ENCODE measurements around the gene ADAM8.
"Not testable (repeated sequence)": the region's sequence is repeated elsewhere in the genome, so short reads cannot be mapped to it uniquely, and the experiment has no call there.

ADAM8 gene

DNA sequence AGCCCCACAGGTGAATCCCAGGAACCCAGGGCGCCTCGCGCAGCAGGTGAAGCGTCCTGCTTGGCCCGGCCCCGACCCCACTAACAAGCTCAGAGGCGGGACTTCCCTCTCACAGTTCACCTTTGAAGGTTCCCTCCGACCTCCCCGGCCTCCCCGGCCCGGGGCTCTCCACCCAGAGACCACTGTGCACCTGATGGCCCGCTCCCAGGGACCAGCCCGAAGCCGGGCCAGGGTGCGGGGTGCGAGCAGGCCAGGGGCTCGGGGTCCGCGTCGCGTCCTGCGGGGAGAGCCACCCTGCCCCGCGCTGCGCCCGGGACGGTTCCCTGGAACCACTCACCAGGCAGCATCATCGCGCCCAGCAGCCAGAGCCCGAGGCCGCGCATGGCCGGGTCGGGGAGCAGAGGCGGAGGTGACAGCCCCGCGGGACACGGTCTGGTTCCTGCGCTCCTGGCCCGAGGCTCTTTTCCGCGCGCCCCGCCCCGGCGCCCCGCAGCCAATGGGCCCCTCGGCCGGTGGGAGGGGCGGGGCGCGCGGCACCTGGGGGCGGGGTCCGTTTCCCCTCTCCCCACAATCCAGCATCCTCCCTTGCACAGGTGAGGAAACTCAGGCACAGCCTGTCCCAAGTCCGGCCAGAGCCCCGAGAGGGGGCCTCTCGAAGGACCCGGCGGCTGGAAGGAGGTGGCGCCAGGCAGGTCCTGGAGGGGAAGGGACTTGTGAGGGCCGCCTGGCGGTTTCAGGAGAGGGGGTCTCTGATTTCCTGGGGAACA lies at the start of gene ADAM8:
ADAM8 (minus strand) TSS at position 434 of the 767 bp plus-strand sequence; CDS start at position 383, 51 bp downstream.
- peak; percentile 61 for DNase-seq

DNA sequence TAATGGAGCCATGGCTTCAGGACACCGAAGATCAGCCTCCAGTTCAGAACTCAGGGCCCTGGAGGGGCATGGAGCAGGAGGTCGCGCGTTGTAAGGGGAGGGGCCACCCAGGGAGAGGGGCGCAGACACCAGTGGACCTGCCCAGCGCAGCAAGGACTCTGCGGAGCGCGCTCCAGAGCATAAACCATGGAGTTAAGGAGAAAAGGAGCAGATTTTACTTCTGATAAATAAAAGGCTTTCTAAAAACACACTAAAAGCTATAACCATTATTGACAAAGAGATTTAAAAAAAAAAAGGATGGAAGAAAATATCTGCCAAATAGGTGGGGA lies 49.5 kb upstream of the ADAM8 start:
- no peak for DNase-seq

DNA sequence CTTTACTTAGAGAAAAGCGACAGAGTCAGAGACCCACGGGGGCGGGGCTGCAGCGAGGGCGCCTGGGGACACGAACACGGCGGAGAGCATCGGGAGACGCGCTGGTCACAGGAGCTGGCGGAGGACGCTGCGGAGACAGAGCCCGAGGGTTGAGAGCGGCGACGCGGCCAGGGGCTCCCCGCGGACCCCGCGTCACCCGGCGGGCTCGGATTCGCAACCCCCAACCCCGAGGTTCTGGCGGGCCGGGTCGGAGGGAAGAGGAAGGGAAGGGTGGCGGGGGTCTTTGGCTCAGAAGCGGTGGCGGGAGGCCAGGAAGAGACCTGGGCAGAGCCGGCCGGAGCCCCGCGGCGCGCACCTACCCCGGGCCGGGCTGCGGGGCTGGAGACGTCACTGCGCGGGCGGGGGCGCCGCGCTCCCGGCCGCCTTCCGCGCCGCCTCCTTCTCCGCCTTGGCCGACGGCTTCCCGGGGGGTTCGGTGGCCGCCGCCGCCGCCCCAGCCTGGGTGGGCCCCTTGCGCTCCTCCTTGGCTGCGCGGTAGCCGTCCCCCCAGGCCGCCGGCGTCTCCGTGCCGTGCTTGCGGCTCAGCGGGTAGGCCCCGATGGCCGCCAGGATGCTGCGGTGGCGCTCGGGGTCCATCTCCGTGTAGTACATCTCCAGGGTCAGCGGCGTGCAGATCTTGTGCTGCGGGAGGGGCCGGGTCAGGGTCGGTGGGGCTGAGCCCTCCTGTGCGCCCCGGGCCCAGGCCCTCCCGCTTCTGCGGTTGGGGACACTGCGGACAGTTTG lies 49.0 kb upstream of the ADAM8 start:
- no peak for DNase-seq

DNA sequence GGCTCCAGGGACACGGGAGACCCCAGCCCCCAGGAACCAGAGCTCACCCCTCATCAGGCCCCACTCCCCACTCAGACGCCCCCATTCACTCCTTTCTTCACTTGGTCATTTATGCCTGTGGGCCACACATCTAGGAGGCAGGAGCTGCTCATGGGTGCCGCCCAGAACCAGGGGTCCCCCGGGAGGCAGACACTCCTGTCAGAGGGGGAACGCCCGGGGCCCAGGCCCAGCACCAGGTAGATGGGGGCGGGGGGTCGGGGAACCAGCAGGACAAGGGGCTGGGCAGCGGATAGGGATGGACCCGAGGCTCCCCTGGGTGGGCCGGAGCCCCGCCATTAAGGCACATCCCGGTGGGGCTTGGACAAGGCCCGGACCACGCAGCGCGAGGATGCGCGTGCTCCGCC lies 48.2 kb upstream of the ADAM8 start:
- DNase-seq, result no peak

DNA sequence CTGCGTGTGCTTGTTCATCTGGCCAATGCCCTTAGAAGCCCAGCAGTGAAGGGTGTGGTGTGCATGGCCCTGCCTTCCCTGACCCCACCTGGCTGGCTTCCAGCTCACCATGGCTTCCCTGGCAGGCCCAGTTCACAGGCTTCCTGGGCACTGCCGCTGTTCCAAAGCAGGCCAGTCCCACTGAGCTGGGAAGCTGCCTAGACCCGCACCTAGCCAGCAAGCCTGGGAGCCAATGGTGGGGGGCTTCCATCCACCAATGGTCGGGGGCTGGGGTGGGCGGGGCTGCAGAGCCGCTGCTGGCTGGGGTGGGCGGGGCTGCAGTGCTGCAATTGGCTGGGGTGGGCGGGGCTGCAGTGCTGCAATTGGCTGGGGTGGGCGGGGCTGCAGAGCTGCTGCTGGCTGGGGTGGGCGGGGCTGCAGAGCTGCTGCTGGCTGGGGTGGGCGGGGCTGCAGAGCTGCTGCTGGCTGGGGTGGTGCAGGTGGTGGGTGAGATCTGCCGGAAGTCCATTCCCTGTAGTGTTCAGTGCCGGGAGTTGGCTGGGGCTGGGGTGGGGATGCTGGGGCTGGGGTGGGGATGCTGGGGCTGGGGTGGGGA lies 47.6 kb upstream of the ADAM8 start:
- peak; percentile 65 for DNase-seq

DNA sequence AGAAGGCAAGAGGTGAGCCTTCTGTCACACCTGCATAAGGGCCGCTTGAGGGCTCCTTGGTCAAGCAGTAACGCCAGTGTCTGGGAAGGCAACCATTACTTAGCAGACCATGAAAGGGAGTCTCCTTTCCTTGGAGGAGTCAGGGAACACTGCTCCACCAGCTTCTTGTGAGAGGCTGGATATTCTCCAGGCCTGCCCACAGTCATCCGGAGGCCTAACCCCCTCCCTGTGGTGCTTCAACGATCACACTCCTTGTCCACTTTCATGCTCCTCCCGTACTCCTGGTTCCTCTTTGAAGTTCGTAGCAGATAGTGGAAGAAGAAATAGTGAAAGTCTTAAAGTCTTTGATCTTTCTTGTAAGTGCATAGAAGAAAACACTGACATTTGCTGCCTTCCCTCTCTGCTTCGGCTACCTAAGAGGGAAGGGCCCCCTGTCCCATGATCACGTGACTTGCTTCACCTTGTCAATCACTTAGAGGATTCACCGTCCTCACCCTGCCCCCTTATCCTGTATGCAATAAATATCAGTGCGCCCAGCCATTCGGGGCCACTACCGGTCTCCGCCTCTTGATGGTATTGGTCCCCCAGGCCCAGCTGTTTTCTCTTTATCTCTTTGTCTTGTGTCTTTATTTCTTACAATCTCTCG lies 45.5 kb upstream of the ADAM8 start:
- DNase-seq, result not testable (repeated sequence)

DNA sequence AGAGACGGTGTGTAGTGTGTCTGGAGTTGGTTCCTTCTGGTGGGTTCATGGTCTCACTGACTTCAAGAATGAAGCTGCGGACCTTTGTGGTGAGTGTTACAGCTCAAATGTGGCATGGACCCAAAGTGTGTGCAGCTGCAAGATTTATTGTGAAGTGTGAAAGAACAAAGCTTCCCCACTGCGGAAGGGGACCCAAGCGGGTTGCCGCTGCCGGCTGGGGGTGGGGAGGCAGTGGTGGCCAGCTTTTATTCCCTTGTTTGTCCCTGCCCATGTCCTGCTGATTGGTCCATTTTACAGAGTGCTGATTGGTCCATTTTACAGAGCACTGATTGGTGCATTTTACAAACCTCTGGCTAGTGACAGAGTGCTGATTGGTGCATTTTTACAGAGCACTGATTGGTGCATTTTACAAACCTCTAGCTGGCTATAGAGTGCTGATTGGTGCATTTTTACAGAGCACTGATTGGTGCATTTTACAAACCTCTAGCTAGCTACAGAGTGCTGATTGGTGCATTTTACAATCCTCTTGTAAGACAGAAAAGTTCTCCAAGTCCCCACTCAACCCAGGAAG lies 44.3 kb upstream of the ADAM8 start:
- not testable (repeated sequence) for DNase-seq

DNA sequence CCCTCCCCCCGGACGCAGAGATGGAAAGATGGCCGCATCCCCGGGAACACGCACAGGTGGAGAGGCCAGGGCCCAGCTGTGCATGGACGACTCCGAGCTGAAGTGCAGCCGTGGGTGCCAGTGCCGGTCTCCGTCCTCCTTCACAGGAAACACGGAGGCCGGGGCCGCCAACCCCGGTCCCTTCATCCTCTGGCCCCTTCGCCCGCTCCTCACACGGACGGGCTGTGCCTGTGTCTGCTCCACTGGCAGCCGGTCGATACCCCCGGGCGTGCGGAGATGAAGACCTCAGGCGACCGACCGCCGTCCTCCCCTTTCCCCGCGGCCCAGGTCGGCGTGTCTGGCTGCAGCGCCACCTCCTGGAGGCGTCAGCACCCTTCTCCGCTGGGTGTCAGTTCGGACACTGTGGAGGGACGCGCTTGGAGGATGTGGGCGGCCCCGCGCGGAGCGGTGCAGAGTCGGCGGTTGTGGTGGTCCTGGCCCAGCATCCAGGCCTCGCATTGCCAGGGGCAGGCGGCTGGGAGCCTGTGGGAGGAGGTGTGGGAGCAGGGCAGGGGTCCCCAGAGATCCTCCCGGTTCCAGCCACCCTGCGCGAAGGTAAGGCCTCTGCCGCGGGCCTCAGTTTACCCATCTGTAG lies 41.9 kb upstream of the ADAM8 start:
- DNase-seq, result peak; percentile 61

DNA sequence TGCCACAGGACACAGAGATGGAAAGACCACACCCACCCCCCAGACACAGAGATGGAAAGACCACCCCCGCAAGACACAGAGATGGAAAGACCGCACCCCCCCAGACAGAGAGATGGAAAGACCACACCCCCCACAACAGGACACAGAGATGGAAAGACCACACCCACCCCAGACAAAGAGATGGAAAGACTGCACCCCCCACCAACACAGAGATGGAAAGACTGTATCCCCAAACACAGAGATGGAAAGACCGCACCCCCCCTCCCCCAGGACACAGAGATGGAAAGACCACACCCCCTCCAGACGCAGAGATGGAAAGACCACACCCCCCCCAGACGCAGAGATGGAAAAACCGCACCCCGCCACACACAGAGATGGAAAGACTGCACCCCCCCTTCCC lies 40.1 kb upstream of the ADAM8 start:
- no peak for DNase-seq

DNA sequence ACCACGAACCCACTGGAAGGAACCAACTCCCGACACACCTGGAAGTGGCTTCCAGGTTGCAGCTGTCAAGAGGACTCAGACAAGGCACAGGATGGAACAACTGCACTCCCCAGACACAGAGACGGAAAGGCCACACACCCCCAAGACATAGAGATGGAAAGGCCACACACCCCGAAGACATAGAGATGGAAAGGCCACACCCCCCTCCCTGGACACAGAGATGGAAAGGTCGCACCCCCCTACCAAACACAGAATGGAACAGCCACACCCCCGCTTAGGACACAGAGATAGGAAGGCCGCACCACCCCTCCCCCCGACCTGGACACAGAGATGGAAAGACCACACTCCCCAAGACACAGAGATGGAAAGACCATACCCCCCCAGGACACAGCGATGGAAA lies 39.6 kb upstream of the ADAM8 start:
- DNase-seq, result no peak

DNA sequence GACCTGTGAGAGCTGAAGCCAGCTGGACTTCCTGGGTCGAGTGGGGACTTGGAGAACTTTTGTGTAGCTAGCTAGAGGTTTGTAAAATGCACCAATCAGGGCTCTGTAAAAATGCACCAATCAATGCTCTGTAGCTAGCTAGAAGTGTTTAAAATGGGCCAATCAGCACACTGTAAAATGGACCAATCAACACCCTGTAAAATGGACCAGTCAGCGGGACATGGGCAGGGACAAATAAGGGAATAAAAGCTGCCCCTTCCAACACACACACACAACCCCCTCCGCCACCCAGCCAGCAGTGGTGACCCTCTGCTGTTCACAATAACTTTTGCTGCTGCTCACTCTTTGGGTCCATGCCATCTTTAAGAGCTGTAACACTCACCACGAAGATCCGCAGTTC lies 39.2 kb upstream of the ADAM8 start:
- no peak for DNase-seq

DNA sequence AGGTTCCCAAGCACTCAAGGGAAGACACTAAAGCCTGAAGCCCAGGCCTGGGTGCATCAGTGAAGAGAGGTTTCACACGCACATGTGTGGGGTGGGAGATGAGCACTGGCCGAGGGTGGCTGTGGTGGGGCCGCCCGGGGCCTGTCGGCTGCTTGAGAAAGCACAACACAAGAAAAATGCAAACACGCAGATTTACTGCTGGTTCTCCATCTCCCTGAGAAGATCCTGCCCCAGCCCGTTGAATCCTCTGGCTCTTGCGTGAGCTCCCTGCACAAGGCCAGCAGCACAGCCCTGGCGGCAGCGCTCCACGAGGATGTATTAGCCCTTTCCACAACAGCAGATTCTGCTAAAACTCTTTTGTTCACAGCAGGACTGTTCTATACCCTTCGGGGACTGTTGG lies 38.2 kb upstream of the ADAM8 start:
- no peak for DNase-seq

DNA sequence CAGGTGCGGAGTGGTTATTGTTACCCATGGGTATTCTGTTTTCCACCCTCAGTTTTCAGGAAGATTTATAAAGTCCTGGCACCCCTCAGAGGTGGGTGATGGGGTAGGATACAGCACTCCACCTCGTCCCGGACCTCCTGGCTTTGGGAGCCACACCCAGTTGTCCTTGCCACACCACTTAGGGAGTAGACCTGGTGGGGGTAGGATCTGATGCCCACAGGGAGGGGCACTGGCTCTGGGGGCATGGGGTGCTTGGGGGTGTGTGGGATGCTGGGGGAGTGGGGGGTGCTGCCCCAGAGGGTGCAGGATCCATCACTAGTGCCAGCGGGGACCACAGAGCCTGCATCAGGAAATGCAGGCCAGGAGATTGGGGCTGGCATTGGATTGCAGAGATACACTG lies 36.5 kb upstream of the ADAM8 start:
- no peak for DNase-seq

DNA sequence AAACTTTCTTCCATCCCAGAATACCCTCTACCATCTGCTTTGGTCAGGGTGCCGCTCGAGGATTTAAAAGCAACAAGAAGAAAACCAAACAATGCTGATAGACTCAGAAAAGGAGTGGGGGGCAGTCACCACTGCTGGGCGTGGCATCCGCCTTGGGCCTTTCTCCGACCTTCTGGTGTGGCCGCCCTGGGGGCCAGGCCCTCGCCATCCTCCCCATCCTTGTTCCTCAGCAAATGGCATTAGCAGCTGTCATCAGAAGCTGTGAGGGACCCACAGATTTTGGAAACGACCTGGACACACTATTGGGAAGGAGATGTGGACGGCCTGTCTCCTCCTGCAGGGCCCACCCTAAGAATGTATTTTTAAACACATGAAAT lies 36.1 kb upstream of the ADAM8 start:
- no peak for DNase-seq

DNA sequence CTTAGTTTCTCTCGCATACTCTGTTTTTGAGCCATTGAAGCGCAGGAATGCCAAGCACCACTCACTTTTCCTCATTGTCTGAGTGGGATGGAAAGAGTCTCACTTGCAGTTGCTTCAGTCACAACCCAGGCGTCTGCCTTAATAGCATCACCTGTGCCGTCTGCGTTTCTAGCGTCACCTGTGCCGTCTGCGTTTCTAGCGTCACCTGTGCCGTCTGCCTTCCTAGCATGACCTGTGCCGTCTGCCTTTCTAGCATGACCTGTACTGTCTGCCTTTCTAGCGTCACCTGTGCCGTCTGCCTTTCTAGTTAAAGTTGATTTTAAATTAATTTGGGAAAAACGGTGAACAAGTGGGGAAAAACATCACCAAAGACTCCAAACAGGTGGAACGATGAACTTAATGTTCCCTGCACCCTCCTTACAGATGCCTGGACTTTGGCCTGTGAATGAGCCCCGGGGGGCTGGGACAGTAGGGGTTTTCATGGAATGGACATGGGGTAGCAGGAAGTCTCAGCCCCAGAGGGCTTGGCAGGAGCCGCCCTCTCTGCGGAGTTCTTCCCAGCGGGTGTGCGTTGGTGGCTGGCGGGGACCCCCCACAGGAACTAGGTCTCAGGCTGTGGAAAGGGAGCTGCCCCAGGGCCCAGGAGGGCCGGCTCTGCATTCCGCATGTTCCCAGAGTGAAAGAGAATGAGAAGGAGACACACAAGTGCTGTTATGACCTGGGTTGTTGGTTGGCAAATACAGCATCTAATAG lies 35.5 kb upstream of the ADAM8 start:
- no peak for DNase-seq

DNA sequence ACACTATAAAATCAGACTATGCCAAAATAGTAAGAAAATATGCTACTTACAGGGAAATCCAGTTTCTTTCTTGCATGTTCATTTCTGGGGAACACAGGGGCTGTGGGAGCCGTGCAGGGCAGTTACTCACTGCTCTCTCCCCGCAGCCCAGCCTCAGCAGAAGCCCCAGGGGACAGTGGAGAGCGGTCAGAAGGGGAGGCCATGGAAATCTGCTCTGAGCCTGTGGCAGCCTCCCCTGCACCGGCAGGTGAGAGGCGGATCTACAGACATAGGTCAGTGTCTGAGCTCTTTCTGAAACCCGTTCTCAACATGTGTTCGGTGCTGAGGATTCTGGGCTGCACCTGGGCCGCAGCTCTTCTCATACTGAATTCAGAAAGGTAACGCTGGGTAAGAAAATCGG lies 34.9 kb upstream of the ADAM8 start:
- DNase-seq, result no peak

DNA sequence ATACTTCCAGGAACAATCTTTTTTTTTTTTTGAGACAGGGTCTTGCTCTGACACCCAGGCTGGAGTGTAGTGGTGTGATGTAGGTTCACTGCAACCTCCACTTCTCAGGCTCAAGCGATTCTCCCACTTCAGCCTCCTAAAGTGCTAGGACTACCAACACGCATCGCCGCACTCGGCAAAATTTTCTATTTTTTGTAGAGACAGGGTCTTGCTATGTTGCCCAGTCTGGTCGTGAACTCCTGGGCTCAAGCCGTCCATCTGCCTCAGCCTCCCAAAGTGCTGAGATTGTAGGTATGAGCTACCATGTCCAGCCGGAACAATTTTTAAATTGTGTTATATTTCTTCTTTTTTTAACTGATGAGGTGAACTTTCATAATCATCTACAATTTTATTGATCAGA lies 34.1 kb upstream of the ADAM8 start:
- no peak for DNase-seq

DNA sequence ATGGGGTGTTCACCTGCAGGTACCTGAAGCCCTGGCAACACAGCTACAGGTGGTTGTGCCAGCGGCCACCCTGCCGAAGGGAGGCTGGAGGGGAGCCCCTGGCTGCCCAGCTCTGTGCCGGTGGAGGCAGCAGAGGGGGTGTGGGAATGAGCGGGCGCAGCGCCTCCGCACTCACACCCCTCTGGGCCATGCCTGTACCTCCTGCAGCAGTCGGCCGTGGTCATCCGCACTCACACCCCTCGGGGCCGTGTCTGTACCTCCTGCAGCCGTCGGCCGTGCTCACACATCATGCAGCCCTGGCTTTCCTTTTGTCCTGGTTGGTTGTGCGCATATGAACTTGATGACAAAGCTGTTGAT lies 33.7 kb upstream of the ADAM8 start:
- DNase-seq, result no peak

DNA sequence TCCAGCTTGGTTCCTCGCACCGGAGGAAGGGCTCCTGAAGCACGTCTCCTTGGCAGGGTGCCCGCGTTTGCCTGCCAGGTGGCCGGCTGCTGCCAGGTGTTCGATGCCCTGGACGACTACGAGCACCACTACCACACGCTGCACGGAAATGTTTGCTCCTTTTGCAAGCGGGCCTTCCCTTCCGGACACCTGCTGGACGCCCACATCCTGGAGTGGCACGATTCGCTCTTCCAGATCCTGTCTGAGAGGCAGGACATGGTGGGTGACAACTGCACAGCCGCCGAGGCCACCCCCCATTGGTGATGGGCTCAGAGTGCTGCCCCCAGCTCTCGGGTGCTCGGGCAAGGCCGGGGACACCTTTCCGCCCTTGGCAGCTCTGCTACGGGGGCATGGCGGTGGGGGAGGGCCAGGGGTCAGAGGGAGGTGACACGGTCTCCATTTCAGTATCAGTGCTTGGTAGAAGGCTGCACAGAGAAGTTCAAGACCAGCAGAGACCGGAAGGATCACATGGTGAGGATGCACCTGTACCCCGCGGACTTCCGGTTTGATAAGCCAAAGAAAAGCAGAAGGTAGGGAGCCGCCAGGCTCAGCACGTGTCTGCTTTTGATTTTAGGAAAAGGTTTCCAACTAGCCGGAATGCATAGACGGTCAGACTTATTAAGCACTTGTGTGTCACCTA lies 33.2 kb upstream of the ADAM8 start:
- no peak for DNase-seq

DNA sequence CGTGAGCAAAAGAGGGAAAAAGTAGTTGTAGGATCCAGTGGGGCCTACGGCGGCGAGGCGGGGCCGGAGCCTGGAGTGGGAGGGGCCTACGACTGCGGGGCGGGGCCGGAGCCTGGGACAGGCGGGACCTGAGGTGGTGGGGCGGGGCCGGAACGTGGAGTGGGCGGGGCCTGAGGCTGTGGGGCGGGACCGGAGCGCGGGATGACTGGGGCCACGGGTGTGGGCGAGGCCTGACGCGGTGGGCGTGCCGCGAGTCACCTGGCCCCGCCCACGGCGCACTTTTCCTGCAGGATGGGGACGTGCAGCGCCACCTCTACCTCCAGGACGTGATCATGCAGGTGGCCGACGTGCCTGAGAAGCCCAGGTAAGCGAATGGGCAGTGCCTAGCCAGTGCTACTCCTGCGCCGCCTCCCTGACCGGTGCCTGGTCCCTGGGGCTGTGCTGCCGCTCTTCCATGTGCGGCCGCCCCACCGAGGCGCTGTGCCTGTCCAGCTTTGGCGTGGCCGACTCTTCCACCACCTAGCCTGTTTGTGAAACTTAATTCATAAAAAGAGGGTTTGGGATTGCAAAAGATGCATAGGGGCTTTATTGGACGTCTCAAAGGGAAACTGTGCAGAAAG lies 32.5 kb upstream of the ADAM8 start:
- peak; percentile 86 for DNase-seq
